Measurements from ENCODE around the gene FRMD3.

The FRMD3 gene

GRCh38 chr9:83327323-83327722 is 210.9 kb downstream of the FRMD3 start:
- DNase-seq = no peak

- no peak for DNase-seq
These were observed 215.1 kb downstream of the FRMD3 start for GRCh38 chr9:83323148-83323547.

DNA sequence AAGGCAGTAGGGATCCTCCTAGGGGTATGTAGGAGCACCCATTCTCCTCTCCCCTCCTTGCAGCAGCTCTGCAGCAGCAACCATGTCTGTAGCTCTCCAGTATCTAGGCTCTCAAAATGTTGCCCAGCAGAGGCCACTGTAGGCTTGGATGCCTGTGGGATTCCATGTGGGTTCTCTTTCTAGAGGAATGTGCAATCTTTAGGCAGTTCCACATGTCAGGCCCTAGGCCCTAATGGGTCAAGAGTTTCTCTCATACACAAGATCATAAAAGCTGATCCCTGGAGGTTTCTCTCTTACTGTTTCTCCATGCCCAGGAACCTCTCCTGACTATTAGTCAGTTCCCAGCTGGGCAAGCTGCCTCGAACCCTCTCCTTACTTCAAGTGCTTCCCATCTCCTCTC is 215.8 kb downstream of the FRMD3 start:
- DNase-seq = no peak

GRCh38 chr9:83317244-83317643 is 221.0 kb downstream of the FRMD3 start:
- no peak for DNase-seq

- no peak for DNase-seq
These were observed 222.6 kb downstream of the FRMD3 start for GRCh38 chr9:83315649-83316048.

DNA sequence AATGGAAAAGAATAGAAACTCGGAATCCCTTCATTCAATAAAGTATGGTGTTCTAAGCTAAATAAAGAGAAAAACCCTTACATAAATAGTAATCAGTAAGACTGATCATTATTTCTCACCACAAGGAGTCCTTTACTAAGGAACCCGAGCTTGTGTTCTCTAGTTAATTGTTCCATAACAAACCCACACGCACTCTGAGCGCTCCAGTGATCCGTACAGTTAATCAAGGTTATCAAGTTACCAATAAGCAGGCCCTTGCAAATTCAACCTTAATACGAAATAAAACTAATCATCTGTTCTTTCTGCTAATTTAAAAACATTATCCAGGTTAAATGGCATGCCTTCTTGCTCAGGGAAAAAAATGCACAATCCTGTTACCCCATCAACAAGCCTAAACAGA is 224.4 kb downstream of the FRMD3 start:
- peak; percentile 30 for DNase-seq

GRCh38 chr9:83312537-83312936 is 225.7 kb downstream of the FRMD3 start:
- DNase-seq = peak; percentile 78

DNA sequence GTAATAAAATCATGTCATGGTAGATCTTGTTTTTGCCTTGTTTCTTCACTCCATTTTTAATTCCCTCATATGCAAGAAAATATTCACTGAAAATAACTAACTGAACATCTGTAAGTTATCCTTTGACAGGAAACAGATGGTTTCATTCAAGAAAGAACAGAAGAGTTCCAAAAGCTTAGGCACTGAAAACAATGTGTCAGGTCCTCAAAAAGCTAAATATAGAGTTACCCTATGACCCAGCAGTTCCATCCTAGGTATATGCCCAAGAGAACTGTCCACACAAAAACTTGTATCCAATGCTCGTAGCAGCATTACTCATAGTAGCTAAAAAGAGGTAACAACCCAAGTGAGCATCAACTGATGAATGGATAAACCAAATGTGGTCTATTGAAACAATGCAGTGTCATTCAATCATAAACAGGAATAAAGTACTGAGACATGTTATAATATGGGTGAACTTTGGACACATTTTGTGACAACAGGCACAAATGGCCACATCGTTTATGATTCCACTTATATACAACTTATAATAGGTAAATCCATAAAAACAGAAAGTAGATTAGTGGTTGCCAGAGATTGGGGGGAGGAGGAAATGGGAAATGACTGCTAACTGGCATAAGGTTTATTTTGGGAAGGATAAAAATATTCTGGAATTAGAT is 231.0 kb downstream of the FRMD3 start:
- DNase-seq = no peak

DNA sequence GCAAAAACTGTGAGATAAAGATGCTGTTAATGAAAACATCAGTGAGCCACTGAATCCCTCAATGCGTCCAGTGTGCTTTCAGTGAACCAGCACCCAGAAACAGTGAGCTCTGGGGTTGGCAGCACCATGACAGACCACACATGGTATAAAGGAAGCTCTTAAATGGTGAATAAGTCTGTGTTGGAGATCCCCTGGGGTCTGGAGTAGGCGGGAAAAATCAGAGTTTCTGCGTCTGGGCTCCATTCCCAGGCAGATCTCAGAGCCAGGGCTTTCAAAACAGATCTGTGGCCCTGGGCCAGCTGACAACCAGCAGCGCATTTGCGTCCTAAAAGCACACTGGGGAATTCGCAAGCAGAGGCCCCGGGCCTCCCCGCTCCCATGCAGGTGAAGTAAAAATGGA is 233.5 kb downstream of the FRMD3 start:
- peak; percentile 22 for DNase-seq

DNA sequence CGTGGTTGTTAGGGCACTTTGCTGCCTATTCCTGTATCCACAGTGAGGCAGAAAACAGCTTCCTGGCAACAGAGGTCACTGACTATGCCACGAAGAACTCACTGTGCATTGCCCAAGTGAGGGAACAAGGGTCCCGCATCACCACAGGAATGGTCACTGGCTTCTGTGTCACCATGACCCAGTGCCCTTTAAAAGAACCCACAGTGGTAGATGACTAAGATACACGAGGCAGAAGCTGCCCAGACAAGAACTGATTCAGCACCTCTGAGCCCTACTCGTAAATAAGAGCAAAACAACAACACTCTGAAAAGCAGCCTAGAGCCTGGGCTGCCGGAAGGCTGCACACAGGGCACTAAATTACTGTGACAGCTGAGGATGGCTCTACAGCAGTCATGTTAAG is 238.6 kb downstream of the FRMD3 start:
- no peak for DNase-seq

DNA sequence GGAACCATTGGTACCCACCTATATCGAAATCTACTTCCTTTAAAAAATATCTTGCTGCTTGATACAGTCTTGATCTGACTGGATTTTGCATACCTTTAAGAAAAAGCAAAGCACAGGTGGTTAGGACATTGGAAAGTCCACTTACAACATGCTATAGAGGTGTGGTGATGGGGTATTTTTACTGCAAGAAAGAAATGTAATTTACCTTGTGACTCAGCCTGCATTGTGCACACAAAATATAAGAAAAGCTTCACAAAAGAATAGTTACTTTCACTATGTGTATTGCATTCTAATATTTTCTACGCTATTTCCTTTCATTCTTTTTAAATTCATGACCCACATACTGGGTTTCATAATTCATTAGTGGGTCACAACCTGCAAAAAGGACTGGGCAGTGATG is 239.1 kb downstream of the FRMD3 start:
- no peak for DNase-seq

- no peak for DNase-seq
These were observed 242.1 kb downstream of the FRMD3 start for GRCh38 chr9:83296123-83296522.

GRCh38 chr9:83294816-83295215 is 243.4 kb downstream of the FRMD3 start:
- DNase-seq = no peak

DNA sequence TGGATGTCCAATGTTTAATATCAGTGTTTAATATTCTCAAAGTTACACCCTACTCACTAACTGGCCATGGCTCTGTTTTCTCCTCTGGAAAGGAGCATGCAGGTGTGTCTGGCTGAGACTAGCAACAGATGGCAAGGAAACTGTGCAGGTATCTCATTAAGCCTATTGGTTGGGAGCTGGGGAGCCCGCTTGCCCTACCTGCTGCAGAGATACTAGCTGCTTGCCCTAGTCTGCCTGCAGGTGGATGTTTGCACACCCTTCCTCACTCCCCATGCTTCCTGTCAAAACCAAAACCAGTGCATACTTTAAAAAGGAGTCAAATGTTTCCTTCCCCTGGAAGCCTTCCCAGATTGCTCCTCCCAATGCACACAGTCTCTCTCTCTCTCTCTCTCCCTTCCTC is 247.0 kb downstream of the FRMD3 start:
- peak; percentile 7 for DNase-seq

GRCh38 chr9:83290692-83291091 is 247.5 kb downstream of the FRMD3 start:
- no peak for DNase-seq

DNA sequence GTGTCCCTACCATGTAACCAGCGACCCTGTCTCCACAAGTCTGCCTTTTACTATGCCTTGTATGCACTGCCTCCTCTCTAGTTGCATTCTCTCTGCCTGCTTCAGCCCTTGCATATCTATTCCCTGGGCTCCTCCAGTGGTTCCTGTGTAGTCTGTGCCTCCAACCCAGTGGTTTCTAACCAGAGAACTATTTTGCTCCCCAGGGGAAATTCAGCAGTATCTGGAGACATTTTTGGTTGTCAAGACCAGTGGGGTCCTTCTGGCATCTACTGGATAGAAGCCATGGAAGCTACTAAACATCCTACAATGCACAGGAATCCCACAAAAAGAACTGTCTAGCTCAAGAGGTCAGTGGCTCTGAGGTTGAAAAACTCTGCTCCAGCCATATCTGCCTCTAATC is 251.2 kb downstream of the FRMD3 start:
- no peak for DNase-seq

- no peak for DNase-seq
These were observed 252.6 kb downstream of the FRMD3 start for GRCh38 chr9:83285445-83286225.

- DNase-seq = no peak
These were observed 253.5 kb downstream of the FRMD3 start for GRCh38 chr9:83284746-83285145.

DNA sequence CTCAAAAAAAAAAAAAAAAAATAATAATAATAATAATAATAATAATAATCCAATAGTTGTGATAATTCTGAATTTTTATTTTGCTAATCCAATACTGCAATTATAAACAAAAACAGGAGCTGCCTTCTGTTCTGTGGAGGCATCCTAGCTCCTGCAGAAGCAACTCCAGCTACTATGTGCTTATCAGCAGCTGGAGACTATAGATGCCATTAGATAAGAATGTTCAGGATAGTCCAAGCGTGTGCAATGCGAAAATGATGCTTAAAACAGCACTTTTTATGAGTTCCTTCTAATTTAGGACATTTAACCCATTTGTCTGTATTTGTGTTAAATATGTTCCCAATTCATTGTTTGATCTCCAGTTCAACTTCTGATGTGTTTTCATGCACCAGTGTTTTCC is 254.7 kb downstream of the FRMD3 start:
- DNase-seq = no peak

DNA sequence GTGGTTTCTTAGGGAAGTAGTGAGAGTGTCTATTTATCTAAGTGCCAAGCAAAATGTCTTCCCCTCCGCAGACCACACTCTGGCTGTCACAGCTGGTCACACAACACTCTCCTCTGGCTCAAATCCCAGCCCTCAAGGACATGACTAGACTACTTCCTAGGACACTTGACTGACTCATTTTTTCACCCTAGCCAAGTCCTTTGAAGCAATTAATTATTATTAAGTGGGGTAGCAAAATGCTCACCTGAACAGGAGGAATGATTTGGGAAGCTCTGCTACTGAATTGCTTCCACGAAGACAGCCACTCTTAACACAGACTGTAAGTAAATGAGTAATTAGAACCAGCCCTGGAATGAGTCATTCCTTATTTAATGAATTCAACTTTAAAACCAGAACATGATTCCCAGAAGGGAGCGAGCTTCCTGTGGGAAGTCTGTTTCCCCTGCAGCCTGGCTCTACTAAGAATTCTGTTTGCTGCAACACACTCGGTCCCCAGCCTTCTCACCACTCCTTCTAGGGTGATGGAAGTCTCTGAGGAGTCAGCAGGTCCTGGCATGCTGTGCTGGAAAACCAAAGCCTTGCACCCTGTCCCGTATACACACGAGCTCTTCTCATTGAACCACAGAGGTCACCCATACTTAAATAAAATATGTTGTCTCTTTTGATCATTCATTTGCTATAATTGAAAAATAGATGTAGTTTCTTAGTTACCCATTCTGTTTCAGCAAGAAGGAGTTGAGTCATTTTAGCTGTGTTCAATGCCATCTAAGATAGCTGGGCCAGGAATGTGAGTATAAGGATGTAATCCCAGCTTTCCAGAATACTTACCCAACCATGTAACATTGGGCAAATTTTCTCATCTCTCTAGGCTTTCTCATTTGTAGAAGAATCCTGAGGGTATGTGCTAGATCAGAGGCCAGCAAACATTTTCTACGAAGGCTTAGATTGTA is 256.6 kb downstream of the FRMD3 start:
- peak; percentile 74 for DNase-seq

GRCh38 chr9:83280790-83281189 is 257.4 kb downstream of the FRMD3 start:
- peak; percentile 20 for DNase-seq

GRCh38 chr9:83280268-83280667 is 257.9 kb downstream of the FRMD3 start:
- DNase-seq = no peak

GRCh38 chr9:83274787-83275186 is 263.4 kb downstream of the FRMD3 start:
- DNase-seq = peak; percentile 32

GRCh38 chr9:83271665-83272071 is 266.5 kb downstream of the FRMD3 start:
- DNase-seq = no peak
